ES-I3 (cell line): ENCODE results near the gene MRAS.

Source experiments
- H3K36me3 ChIP-seq: 2 replicates; pipeline ENCODE4 v1.6.1; 2013; ENCODE audit warnings: mild to moderate bottlenecking, low read length, control low read depth, moderate library complexity; ENCODE audit not compliant: insufficient read depth
- H3K4me1 ChIP-seq: 2 replicates; pipeline ENCODE4 v1.6.1; 2013; ENCODE audit warnings: mild to moderate bottlenecking, control low read depth, low read length; ENCODE audit not compliant: insufficient read depth
- H3K9ac ChIP-seq: 2 replicates; pipeline ENCODE4 v1.6.1; 2013; ENCODE audit warnings: low read depth, mild to moderate bottlenecking, low read length, moderate library complexity
- H3K9me3 ChIP-seq: 2 replicates; pipeline ENCODE4 v1.6.1; 2013; ENCODE audit warnings: mild to moderate bottlenecking, low read length, moderate library complexity; ENCODE audit not compliant: control insufficient read depth, insufficient read depth

The MRAS gene

DNA sequence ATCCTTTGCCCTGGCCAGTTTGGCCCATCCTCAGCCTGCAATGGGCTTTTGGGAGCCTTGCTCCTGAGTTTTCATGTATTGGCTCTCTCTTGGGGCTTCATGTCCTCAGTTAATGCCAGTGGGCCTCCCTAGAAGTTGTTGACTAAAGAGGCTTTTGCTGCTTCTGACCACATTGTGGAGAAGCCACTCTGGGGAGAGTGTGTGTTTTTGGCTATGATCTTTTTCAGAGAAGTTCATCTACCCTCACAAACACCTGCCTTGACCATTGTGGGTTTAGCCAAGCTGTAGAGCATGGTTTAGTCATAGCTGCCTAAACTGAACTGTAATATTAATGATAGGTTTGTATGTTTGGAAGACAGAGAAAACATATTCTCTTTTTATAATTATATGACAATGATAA, 6.0 kb downstream of the MRAS start:
- Histone ChIP-seq H3K9ac (no peak overlapping the region), H3K9me3 (no peaks in the 10 kb centered on the region), H3K4me1 (peaks cover 11% of the 10 kb centered on the region), H3K36me3 (no peaks in the 10 kb centered on the region)

DNA sequence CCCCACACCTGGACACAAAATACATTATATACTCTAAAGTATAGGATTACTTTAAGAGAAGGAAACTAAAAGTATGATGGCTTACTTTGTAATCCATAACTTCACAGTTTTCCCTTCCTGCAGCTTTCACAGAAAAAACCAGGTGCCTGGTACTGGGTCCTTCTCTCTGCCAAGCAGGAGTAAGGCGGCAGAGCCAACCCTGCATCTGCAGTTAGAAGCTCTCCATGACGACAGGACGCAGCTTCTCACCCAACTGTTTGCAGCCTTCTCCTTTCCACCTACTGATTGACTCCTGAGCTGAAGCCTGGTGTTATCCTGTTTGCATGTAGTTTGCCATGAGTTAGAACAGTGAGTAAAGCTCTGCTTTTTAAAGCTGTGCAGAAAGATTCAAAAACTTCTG, 6.7 kb downstream of the MRAS start:
- no peaks in the 10 kb centered on the region for H3K36me3 ChIP-seq
- H3K4me1 ChIP-seq = peaks cover 5% of the 10 kb centered on the region; the same call in 1 of the 2 replicates
- H3K9ac ChIP-seq = no peak overlapping the region
- H3K9me3 ChIP-seq = no peaks in the 10 kb centered on the region

DNA sequence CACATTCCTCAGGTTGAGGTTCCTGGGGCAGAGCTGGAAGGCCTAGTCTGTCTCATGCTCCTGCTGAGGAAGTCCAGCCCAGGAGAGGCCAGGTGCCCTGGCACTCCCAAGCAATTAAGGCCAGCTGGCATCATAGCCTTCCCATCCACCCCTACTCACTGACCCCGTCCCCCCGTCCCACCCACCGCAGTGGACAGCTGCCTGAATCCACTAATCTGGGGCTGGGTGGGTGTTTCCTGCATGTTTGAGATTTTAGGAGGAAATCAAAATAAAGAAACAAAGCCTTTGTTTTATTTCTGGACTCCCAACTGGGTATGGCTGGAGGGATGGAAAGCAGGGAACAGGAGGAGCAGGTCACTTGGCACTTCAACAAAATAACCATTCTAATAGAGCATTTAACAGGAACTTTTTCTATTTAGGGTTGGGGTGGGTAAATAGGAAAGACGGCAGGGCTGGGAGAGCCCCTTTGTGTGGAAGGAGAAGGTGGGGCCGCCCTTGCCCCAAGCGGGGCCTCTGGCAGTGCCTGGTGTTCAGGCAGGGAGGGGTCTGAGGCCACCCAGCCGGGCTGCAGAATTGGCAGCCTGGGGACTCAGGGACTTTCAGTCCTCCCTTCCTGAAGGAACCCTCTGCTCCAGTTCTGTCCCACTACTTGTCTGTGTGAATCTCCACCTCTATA, 8.5 kb downstream of the MRAS start:
- Histone ChIP-seq H3K9me3 (no peaks in the 10 kb centered on the region), H3K9ac (no peak overlapping the region), H3K4me1 (peaks cover 5% of the 10 kb centered on the region; the same call in 1 of the 2 replicates), H3K36me3 (no peaks in the 10 kb centered on the region)

DNA sequence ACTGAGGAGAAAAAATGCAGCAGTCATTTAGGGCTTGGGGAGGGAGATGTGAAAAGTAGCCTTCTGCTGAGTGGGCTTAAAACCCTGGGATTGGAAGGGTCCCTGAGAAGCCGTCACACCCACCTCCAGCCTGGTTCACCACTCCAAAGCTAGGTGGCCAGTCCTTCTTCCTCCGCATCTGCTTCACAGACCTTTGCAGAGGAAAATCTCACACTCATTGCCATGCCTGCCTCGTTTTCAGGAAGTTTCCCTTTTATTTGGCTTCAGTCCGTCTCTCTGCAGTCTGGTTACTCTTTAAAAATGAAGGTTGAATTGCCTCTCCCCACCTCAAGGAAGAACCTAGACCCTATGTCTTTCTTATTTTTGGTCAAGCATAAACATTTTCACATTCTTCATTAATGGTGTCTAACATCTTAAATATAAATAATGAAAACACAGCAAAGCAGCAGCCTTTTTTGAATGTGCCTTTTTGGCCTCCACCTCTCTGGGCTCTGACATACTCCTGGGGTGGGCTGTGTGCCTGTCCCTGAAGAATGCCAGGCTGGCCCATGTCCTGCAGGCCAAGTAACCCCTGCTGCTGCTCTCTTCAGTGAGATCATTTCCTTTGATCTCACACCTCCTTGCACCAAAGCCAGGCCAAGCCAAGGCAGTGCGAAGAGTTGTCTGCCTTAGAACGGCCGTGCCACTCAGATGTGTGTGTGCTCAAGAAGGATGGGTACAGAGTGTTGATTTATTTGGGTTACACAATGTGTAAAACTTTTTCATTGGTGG, 11.0 kb downstream of the MRAS start:
- Histone ChIP-seq H3K36me3 (no peaks in the 10 kb centered on the region), H3K4me1 (peaks cover 5% of the 10 kb centered on the region; the same call in 1 of the 2 replicates), H3K9ac (no peak overlapping the region), H3K9me3 (no peaks in the 10 kb centered on the region)

DNA sequence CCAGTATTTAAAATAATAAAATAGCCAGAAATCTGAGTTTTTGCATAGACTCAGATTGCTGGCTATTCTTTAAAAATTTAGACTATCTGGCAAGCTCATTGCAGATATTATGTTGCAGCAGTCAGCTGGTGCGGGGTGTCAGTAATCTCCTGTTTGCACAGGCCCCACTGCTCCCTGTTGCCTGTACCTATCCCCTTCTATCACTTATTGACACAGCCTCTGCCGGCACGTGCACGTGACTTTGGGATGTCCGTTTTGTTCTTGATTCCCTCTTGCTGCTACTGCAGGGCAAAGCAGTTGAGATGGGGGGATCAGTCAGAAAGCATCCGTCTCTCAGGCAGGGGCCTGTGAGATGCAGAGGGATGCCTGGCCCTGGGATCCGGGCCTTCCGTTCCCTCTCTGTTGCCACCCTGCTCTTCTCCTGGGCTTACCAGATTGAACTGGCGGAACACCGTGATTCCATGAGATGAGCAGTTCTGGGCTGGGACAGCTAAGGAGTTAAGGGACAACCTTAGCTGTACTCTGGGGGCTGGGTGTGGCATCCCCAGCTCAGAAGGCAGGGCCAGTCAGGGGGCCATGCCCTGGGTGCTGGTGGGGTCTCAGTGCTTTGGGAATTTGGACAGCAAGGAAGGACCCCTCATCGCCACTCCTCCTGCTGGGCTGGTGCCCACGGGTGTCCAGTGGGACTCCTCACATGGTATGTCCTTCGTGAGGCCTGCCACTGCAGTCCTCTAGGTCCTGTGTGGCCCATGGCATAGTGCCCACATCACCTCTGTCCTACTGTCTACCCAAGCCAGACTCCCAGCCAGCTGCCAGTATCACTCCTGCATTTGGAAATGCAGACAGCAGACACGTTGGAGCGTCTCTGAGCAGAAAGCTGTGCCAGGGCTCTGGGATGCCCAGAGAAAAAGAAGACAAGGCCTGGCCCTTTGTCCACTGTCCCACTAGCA, 11.8 kb downstream of the MRAS start:
- Histone ChIP-seq H3K9ac (no peak overlapping the region), H3K36me3 (no peaks in the 10 kb centered on the region), H3K4me1 (peaks cover 5% of the 10 kb centered on the region; the same call in 1 of the 2 replicates)

DNA sequence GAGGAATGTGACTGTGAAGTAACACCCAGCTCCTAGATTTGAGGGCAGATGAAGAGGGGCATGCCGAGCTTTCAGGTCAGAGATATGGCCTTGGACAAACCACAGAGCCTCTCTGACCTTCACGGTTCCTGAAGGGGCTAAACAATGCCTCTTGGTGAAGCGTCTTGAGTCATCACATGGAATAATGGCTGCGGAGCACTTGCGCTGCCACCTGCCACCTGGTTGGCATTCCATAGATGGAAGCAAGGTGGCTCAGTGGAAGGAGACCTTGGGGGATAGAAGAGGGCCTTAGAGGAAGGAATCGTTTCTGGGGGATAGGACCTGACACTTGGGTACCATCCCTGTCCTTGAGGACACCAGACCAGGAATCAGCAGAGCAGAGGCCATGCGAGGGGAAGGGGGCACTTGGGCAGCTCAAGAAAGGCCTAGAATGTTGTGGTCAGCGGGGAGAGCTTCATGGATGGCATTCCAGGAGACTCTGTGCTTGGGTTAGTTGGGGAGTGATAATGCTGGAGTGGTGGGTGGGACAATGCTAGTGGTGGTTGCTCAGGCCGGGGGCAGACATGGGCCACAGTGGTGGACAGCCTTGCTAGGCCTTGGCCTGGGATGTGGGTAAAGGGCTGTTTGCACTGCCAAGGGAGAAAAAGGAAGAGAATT, 12.6 kb downstream of the MRAS start:
- H3K9me3 ChIP-seq = no peaks in the 10 kb centered on the region
- peaks cover 5% of the 10 kb centered on the region; the same call in 1 of the 2 replicates for H3K4me1 ChIP-seq
- no peak overlapping the region for H3K9ac ChIP-seq
- no peaks in the 10 kb centered on the region for H3K36me3 ChIP-seq

More for the DNA sequence above, 11.8 kb downstream of the MRAS start:
- no peaks in the 10 kb centered on the region for H3K9me3 ChIP-seq

DNA sequence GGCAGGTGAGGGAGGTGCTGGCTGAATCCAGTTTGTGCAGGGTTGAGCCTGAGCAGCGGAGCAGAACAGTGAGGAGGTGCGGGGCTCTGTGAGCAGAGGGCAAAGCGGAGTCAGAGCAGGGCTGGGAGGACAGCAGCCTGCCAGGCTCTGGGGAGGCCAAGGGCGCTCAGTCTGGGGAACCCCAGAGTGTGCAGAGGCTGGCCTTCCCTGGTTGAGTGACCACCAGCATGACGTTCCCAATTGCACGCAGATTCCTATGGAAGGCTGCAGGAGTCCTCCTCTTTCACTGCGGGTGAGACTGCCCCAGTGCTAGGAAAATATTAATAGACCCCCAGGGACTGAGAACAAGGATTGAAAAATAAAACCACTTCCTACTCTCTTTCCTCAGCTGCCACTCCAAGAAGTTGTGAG, 13.2 kb downstream of the MRAS start:
- H3K9ac ChIP-seq = no peak overlapping the region
- no peaks in the 10 kb centered on the region for H3K36me3 ChIP-seq
- no peaks in the 10 kb centered on the region for H3K9me3 ChIP-seq
- peaks cover 3% of the 10 kb centered on the region; the same call in 1 of the 2 replicates for H3K4me1 ChIP-seq

DNA sequence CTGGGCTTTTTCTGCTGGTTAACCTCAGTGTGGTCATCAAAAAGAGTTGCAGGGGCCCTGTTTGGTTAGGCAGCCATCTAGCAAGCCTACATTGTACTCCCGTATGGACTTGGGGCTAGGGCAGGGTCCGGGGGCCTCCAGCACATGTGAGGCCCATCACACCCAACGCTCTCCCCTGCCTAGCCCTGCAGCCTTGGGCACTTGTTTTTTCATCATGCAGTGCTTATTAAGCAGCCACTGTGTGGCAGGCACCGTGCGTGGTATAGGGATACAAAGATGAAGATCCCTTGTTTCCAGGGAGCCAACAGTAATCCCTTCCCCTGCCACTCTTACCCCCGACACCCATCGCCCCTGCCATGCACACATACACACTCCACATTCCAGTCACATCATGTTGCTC, 14.2 kb downstream of the MRAS start:
- Histone ChIP-seq H3K36me3 (no peaks in the 10 kb centered on the region), H3K4me1 (no peaks in the 10 kb centered on the region; the same call in 1 of the 2 replicates), H3K9me3 (no peaks in the 10 kb centered on the region), H3K9ac (no peak overlapping the region)

DNA sequence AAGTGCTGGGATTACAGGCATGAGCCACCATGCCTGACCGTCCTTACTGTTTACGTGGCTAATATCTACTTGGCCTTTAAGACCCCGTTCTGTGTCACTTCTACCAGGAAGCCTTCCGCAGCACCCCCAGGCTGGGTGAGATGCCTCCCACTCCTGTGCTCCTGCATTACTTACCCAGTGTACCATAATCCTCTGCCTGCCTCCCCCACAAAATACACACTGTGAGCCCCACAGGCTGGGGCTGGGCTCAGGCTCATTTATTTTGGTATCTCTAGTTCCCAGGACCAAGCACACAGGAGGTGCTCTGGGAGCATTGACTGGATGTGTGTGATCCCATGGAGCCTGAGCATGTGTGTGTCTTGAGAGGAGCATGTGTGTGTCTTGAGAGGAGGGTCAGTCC, 14.9 kb downstream of the MRAS start:
- Histone ChIP-seq H3K9ac (no peak overlapping the region), H3K36me3 (no peaks in the 10 kb centered on the region), H3K4me1 (no peaks in the 10 kb centered on the region; the same call in 1 of the 2 replicates), H3K9me3 (no peaks in the 10 kb centered on the region)

DNA sequence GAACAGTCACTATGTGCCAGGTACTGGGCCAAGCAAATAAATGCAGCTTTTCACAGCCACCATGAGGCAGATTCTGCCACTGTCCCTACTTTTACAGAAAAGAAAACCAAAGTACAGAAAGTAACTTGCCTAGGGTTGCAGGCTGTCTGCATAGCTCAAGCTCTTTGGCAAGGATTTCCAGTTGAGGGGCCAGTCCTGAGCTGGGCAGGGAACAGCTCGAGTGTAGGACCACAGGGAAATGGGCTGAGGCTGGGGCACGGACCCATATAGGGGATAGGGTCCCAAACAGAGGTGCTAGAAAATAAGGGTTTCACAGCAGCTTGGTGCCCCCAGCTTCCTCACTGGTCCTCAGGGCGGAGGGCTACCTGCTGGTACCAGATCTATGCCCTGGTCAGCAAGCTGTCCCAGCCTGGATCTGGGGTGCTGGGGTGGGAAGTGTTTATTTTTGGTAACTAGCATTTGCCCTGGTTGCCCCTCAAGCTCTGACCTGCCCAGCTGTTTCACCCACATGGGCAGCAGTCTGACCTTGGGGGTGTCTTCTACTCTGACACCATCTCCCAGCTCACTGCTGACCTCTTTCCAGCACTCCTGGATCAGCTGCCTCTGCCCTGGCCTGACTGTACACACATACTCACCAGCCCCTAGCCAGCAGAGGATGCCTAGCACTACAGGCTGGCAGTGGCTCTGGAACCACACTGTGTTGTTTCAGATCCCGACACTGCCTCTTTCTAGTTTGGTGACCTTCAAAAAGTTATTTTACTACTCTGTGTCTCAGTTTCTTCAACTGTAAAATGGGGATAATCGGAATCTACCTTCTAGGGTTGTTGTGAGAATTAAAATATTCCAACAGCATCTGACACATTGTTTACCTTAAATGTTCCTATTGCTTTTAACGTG, 16.2 kb downstream of the MRAS start:
- Histone ChIP-seq H3K9me3 (no peaks in the 10 kb centered on the region), H3K4me1 (no peaks in the 10 kb centered on the region; the same call in 1 of the 2 replicates), H3K36me3 (no peaks in the 10 kb centered on the region), H3K9ac (no peak overlapping the region)

DNA sequence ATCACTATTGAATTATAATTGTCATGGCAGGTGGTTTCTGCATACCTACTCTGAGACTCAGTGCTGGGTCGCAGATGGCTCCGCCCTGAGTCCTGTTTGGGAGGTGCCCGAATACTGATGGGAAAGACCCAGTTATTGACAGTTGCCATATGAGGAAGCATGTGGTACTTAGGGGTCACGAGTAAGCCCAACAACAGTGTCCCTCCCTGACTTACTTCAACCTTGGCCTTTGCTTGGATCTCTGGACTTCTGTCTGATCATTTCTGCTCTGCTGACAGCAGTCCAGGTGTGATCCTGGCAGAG, 16.8 kb downstream of the MRAS start:
- Histone ChIP-seq H3K4me1 (no peaks in the 10 kb centered on the region), H3K9ac (no peak overlapping the region), H3K9me3 (no peaks in the 10 kb centered on the region), H3K36me3 (no peaks in the 10 kb centered on the region)

DNA sequence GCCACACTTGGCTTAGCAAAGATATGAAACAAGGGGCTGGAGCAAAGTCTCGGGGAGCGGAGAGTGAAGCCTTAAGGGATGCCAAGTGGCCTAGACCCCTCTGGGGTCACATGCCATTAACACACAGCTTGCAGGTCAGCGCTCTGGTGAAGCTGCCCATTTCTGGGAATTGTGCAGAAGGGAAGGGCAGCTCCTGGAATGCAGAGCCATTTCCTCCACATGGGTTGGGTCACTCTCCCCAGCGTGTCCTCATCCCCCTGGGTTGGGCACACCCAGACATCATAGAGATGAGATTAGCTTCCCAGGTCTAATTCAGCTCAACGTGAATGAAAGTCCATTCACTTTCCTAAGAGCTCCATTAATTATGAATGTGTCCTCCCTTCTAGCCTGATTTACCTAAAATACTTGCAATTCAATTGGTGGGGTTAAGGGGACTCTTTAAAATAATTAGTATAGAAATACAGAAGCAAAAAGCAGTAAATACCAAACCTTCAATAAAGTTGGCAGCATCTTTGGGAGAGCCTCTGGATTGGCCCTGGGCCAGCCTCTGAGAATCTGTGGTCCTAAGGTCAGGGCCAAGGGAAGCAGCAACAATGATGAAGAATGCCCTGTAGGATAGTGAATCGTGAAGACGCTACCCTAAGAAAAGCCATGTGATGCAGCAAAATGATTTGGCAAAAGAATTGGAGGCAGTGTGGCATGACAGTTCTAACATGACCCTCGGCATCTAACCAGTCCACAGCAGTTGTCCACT, 17.8 kb downstream of the MRAS start:
- no peaks in the 10 kb centered on the region for H3K4me1 ChIP-seq
- H3K36me3 ChIP-seq = no peaks in the 10 kb centered on the region
- no peaks in the 10 kb centered on the region for H3K9me3 ChIP-seq
- H3K9ac ChIP-seq = no peak overlapping the region
